ENCODE results near the gene ADCY3.

The ADCY3 gene

DNA sequence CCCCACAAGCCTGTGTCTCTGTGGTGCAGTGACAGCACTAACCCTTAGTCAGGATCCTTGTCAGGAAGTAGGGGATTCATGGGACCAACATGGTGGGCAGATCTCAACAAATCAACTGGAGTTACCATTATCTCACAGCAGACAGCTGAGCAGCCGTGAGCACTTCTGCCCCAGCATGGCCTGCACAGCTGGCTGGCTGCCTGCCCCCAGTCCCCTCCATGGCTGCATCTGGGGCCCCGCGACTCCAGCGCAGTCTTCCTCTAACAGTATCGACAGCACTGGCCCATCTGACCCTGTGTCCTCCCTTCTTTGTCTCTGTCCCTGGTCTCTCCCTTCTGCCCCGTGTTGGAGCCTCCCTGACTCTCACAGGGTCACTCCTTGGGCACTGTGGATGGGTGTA lies 4.7 kb upstream of the ADCY3 start:
- DNase-seq: no peak

DNA sequence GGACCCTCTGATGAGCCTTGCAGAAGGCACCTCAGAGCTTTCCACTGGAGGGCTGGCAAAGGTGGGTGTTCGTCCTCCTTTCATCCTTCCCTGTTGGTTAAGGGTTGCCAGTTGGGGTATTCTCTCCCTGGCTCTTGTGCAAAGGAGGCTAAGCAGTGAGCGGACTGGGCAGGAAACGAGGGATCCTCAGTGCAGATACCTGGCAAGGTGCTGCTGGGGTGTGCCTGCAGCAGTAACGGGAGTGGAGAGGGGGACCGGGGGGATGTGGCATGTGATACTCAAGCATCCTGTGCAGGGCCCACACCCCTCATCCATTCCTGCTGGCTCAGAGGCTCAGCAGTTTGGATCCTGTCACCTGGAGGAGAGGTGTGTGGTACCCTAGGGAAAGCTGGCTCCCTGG lies 4.2 kb upstream of the ADCY3 start:
- DNase-seq: no peak

GRCh38 chr2:24923106-24923505 lies 3.1 kb upstream of the ADCY3 start:
- DNase-seq: no peak

DNA sequence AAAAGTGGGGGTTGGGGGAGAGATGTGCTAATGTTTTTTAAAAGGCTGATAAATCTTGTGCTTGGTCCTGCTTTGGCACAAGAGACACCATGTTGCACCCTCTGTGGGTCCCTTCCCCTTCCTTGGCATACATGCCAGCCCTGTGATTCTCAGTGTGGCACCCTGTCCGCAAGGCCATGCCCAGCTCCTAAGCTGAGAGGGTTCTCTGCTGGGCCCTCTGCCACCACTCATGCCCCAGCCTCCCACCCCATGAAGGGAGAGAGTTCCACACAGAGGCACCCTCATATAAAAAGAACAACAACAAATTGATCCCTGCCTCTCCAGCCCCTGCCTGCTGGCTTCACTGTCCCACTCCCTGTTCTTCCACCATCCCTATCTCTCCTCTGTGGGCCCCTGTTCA lies 2.5 kb upstream of the ADCY3 start:
- no peak for DNase-seq

GRCh38 chr2:24920809-24921441 lies 888 bp upstream of the ADCY3 start:
- DNase-seq: peak; percentile 34

DNA sequence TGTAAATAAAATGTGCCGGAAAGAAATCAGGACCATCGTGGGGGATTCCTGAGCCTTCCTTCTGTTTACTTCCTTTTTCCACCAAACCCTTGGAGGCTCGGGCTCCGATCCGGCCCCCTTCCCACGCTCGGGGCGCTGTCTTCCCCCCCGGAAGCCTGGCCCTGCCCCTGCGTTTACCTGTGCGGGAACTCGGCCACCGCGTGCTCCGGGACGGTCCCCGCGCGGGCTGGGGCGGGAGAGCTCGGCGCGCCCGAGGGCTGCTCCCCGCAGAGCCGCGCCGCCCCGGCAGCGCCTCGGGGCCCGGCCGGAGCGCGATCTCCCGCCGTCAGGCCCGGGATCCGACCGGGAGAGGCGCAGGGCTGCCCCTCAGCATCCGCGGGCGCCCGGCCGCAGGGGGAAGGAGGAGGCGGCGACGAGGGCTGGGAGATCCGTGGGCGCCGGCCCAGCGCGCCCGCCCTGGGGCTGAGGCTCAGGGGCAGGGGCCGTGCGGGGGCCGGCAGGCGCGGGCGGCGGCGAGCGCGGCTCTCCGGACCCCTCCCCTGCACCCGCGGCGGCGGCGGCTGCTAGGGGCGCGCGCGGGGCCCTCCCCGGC lies 435 bp downstream of the ADCY3 start:
- DNase-seq: no peak

GRCh38 chr2:24919037-24919505 lies 966 bp downstream of the ADCY3 start:
- DNase-seq: peak; percentile 68

DNA sequence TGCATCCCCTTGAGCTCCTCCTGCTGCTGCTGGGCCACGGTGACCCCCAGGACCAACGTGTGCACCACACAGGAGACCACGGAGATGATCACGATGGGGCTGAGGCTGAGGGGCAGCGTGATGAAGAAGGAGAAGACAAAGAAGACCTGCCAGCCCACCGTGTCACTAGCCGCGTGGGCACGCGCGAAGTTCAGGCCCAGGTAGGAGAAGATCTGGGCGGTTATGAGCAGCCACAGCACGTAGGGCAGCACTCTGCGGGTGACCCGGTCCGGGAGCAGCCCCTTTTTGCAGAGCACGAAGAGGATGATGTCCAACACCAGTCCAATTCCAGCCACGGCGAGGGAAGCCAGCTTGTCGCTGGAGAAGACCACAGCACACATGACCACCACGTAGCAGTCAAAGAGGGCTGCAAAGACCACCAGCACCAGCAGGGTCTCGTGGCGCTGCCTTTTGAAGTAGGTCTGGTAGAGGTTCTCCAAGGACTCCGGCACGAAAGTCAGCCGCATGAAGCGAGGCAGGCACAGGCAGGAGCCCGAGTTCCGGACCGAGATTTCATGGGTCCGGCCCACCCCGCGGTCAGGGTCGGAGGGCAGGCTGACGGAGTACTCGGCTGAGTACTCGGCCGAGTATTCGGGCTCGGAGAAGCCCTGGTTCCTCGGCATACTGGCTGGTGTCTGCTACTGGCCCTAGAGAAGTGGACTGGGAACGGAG lies 1.6 kb downstream of the ADCY3 start:
- no peak for DNase-seq

DNA sequence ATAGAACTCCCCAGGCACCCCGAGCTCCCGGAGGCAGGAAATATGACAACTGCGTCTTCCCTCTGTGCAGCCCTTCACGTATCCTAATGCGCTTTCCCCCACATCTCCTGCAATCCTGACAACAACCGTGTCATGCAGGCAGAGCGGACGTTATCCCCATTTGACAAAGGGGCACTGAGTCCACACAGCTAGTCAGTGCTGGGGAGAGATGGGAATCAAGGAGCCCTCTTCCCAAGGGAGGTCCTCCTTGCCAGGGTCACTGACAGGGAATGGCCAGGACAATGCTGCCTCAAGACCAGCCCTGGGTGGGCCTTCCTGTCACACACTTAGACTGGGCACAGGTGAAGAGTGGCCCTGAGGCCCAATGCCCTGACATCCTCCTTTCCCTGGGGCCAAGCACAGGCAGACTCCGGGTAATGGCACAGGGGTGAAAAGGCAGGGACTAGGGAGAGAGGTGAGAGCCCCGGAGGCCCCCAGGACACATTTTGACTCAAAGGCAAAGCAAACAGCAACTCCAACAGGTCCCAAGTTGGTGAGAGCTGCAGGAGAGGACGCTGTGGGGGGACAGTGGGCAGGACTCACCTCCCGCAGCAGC lies 2.2 kb downstream of the ADCY3 start:
- no peak for DNase-seq

GRCh38 chr2:24917086-24917485 lies 3.0 kb downstream of the ADCY3 start:
- no peak for DNase-seq

- DNase-seq: no peak
Measured at GRCh38 chr2:24915796-24916195, 4.2 kb downstream of the ADCY3 start.

GRCh38 chr2:24915175-24915574 lies 4.9 kb downstream of the ADCY3 start:
- DNase-seq: no peak

DNA sequence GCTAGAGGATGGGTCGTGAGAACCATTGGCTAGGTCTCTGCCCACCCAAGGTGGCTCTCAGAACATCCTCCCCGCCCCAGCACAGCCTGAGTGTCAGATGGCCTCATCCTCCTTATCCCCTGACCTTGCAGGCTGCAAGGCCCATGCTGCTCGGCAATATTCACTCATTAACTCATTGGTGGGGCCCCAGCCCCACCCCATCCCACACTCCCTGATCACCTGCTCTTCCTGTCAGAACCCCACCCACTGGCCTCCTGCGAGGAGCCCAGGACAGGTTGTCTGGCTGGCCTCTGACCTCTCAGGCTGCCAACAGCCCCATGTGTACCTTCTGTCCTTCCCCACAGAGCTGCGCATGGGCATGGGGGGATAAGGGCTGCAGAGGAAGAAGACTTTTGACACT lies 5.3 kb downstream of the ADCY3 start:
- no peak for DNase-seq

DNA sequence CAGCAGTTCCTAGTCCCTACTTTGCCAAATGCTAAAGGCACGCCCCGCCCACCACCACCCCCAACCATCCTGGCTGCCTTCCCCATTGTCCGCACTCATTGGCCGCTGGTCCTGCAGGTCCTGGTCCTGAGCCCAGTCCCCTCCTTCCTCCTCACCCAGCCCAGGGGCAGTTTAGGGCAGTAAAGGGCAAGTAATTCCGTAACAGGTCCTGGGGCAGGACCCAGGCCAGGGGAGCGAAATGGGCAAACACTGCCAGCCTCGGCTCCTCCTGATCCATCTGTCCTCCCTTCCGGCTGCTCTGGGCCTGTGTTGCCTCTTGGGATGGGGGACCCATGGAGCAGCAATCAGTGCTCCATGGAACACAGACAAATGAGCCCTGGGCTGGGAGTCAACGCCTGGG lies 6.1 kb downstream of the ADCY3 start:
- DNase-seq: no peak

GRCh38 chr2:24912986-24913385 lies 7.1 kb downstream of the ADCY3 start:
- DNase-seq: no peak

GRCh38 chr2:24912523-24912922 lies 7.5 kb downstream of the ADCY3 start:
- no peak for DNase-seq

- no peak for DNase-seq
Measured at GRCh38 chr2:24910245-24910644, 9.8 kb downstream of the ADCY3 start.

DNA sequence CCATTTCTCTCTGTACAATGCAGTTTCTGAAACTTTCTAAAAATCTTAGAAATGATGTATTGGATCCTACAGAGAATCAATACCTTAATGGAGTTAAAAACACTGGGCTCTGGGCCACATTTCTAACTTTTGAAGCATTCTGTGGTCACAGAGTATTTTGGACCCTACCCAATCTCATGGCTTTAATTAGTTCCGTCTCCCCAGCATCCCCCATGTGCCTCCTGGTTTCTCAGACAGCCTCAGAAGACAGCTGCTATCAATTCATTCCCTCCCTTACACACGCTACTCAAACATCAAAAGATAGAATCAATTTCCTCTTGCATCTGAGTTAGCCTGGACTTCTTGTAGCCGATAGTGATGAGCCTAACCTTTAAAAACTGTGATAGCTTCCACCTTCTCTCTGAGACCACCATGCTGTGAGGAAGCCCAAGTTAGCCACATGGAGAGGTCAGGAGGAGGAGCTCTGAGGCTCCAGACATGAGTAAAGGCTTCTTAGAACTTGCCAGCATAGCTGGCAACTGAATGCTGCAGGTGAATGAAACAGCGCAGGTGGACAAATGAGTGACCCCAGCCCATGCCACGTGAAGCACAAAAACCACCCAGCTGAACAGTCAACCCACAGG lies 10.4 kb downstream of the ADCY3 start:
- DNase-seq: no peak

GRCh38 chr2:24908461-24908901 lies 11.6 kb downstream of the ADCY3 start:
- no peak for DNase-seq

- DNase-seq: no peak
Measured at GRCh38 chr2:24907116-24907515, 12.9 kb downstream of the ADCY3 start.

GRCh38 chr2:24906466-24906865 lies 13.6 kb downstream of the ADCY3 start:
- DNase-seq: no peak

- DNase-seq: no peak
Measured at GRCh38 chr2:24903161-24904103, 16.6 kb downstream of the ADCY3 start.

Measured in CD4-positive, alpha-beta T cell treated with Interleukin-10 for 1 hour (primary cell).